A549 (cell line): Measurements from ENCODE around the gene SAPCD1. TPM values are rescaled to one million over a fixed set of nuclear protein-coding genes. Genes with fewer than 3 reads are reported as not detected.

Experiments
- ATAC-seq, 2 experiments: fragments of 200-7000 bp in 1 of 2; fragments of >200 bp in 1 of 2; cut with Nextera tagmentation in 1 of 2; cut with Tn5 transposase in 1 of 2; 3 replicates each; pipeline versions ENCODE4 v1.8.0 to v1.9.1; 2018 to 2020; ENCODE audit warnings: mild to moderate bottlenecking in 1 of 2, moderate library complexity in 1 of 2
- CTCF ChIA-PET: fragments of 300-600 bp; sonication (Branson Sonifier 250); formaldehyde crosslinking; extraction: SDS; loops from one replicate; lab custom pipeline; 2021; ENCODE audit warnings: antibody characterized with exemption, inconsistent platforms; lab: Yijun Ruan, JAX
- POLR2A ChIA-PET: fragments of 350-600 bp; formaldehyde crosslinking; extraction: SDS; loops from one replicate; lab custom pipeline; 2021; ENCODE audit warnings: antibody characterized with exemption, inconsistent platforms; lab: Yijun Ruan, JAX
- DNase-seq, 2 experiments: peaks; one replicate each; pipeline versions ENCODE4 v3.0.0 to v3.0.0-alpha.2; 2011 to 2016; ENCODE audit warnings: low read depth in 1 of 2, low spot score in 1 of 2
- FAIRE-seq: peaks from 2 replicates; lab custom pipeline; 2011; peaks lifted over from hg19 to GRCh38; lab: Jason Lieb, UNC
- H3K27ac ChIP-seq, 2 experiments: fragments of >200 bp; sonication (Bioruptor Twin); formaldehyde crosslinking; 3 replicates each; pipeline ENCODE4 v1.5.1; 2016 to 2017
- H3K4me1 ChIP-seq: fragments of >200 bp; sonication (Bioruptor Twin); formaldehyde crosslinking; 3 replicates; pipeline ENCODE4 v1.6.1; 2016
- H3K4me2 ChIP-seq: fragments of >200 bp; sonication (Bioruptor Twin); formaldehyde crosslinking; 3 replicates; pipeline ENCODE4 v1.6.1; 2016
- H3K4me3 ChIP-seq: fragments of >200 bp; sonication (Bioruptor Twin); formaldehyde crosslinking; 3 replicates; pipeline ENCODE4 v1.5.1; 2016
- H3K9me3 ChIP-seq: fragments of >200 bp; sonication (Bioruptor Twin); formaldehyde crosslinking; 3 replicates; pipeline ENCODE4 v1.6.1; 2016
- CTCF ChIP-seq: fragments of >200 bp; sonication (Bioruptor Twin); formaldehyde crosslinking; IDR thresholded peaks from 3 replicates; pipeline ENCODE4 v1.5.1; 2016
- FOSL2 ChIP-seq, 2 experiments: fragments of 450-650 bp in 1 of 2; fragments of >200 bp in 1 of 2; sonication (Bioruptor Twin) in 1 of 2; formaldehyde crosslinking; IDR thresholded peaks; 2 replicates each; pipeline versions ENCODE4 v1.5.0 to v1.6.1; 2016 to 2020; ENCODE audit warnings: mild to moderate bottlenecking in 1 of 2, moderate library complexity in 1 of 2
- FOXS1 ChIP-seq: fragments of 250-450 bp; sonication (Bioruptor Pico); IDR thresholded peaks from 2 replicates; pipeline ENCODE4 v1.5.0; 2020; ENCODE audit warnings: mild to moderate bottlenecking, moderate library complexity
- GATA3 ChIP-seq: IDR thresholded peaks from 2 replicates; pipeline ENCODE4 v1.6.1; 2012; ENCODE audit warnings: borderline replicate concordance
- HES2 ChIP-seq: fragments of >200 bp; sonication (Bioruptor Twin); formaldehyde crosslinking; IDR thresholded peaks from 2 replicates; pipeline ENCODE4 v1.6.1; 2016
- HOXA7 ChIP-seq: fragments of 250-450 bp; sonication (Bioruptor Pico); IDR thresholded peaks from 2 replicates; pipeline ENCODE4 v1.5.0; 2020; ENCODE audit warnings: mild to moderate bottlenecking, moderate library complexity
- HOXB13 ChIP-seq: fragments of 250-450 bp; sonication (Bioruptor Pico); IDR thresholded peaks from 2 replicates; pipeline ENCODE4 v1.5.0; 2020; ENCODE audit warnings: low read depth, mild to moderate bottlenecking, moderate library complexity
- JUNB ChIP-seq: fragments of >200 bp; sonication (Bioruptor Twin); formaldehyde crosslinking; IDR thresholded peaks from 2 replicates; pipeline ENCODE4 v1.6.1; 2016
- KDM5A ChIP-seq: fragments of 200-600 bp; sonication (generic); IDR thresholded peaks from 2 replicates; pipeline ENCODE4 v1.6.1; 2016; ENCODE audit warnings: antibody characterized with exemption, mild to moderate bottlenecking
- MAZ ChIP-seq: fragments of 150-350 bp; IDR thresholded peaks from 2 replicates; pipeline ENCODE4 v1.6.1; 2014; ENCODE audit warnings: antibody characterized with exemption, low read depth, low read length, borderline replicate concordance
- MYC ChIP-seq: IDR thresholded peaks from 2 replicates; pipeline ENCODE4 v1.6.1; 2012; ENCODE audit warnings: mild to moderate bottlenecking, inconsistent platforms, low read length, improper control_type of control experiment, borderline replicate concordance
- PHF8 ChIP-seq: fragments of 200-600 bp; sonication (generic); IDR thresholded peaks from 2 replicates; pipeline ENCODE4 v1.6.1; 2016; ENCODE audit warnings: low read depth, mild to moderate bottlenecking, antibody characterized with exemption, moderate library complexity, borderline replicate concordance
- RAD21 ChIP-seq, 2 experiments: fragments of >200 bp in 1 of 2; sonication (Bioruptor Twin) in 1 of 2; formaldehyde crosslinking in 1 of 2; IDR thresholded peaks in 1 of 2; conservative IDR thresholded peaks in 1 of 2; 2 replicates in 1 of 2; 3 replicates in 1 of 2; pipeline ENCODE4 v1.6.1; 2012 to 2018; ENCODE audit warnings: inconsistent platforms in 1 of 2
- SMC3 ChIP-seq: fragments of >200 bp; sonication (Bioruptor Twin); formaldehyde crosslinking; IDR thresholded peaks from 3 replicates; pipeline ENCODE4 v1.6.1; 2018; ENCODE audit warnings: inconsistent platforms
- TP53 ChIP-seq: fragments of 250-450 bp; sonication (Bioruptor Pico); IDR thresholded peaks from 2 replicates; pipeline ENCODE4 v1.5.0; 2021; ENCODE audit warnings: mild to moderate bottlenecking, moderate library complexity
- WGBS: methylation state at CpG from one replicate; pipeline ENCODE4 v1.1.6; 2017; ENCODE audit errors: missing lambda C conversion rate; 5-methylcytosine and 5-hydroxymethylcytosine counted together
- polyA plus RNA-seq, 4 experiments: library from polyadenylated mRNA; depleted of rRNA in 3 of 4; stranded (reverse); fragments of >200 nt; fragmentation: RNase III in 1 of 4; extraction: RNeasy Plus Mini Kit Qiagen cat#74134 plus additional on column Dnase treatment in 1 of 4; gene quantifications; 2 replicates in 3 of 4; 3 replicates in 1 of 4; pipeline ENCODE4 v1.2.3, GENCODE V29; 2011 to 2017
- TF ChIP-seq, protein P1 (sequence below): fragments of 150-350 bp; IDR thresholded peaks from 2 replicates; pipeline ENCODE4 v1.6.1; 2014; ENCODE audit warnings: low read depth, mild to moderate bottlenecking, low read length
- TF ChIP-seq, protein P2 (sequence below): fragments of 250-450 bp; sonication (Bioruptor Pico); IDR thresholded peaks from 2 replicates; pipeline ENCODE4 v1.5.0; 2020; ENCODE audit warnings: low read depth, mild to moderate bottlenecking, moderate library complexity
- TF ChIP-seq, protein P3 (sequence below): IDR thresholded peaks from 2 replicates; pipeline ENCODE4 v1.6.1; 2012

The SAPCD1 gene
- polyA plus RNA-seq, 2 of the 4 experiments (the other 2 are of a cell fraction) = 5.8 to 6.9 TPM

DNA sequence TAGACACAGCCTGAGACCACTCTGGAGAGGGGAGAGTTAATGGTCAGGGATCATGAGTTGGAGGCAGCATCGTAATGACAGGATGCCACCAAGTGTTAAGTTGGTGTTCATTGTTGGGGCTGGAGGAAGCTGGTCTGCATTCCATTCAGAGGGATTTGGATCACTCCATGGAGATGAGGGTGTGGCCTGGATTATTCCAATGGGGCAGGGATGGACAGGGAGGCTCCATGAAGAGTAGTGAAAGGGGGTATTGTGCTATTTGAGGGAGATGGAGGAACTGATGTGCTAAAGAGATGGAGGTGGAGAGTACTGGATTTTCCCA lies 1.1 kb downstream of the SAPCD1 start (continued):
- TF ChIP-seq, protein P1, sequence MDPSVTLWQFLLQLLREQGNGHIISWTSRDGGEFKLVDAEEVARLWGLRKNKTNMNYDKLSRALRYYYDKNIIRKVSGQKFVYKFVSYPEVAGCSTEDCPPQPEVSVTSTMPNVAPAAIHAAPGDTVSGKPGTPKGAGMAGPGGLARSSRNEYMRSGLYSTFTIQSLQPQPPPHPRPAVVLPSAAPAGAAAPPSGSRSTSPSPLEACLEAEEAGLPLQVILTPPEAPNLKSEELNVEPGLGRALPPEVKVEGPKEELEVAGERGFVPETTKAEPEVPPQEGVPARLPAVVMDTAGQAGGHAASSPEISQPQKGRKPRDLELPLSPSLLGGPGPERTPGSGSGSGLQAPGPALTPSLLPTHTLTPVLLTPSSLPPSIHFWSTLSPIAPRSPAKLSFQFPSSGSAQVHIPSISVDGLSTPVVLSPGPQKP = no peak
- no peak for TF ChIP-seq GATA3

GRCh38 chr6:31764198-31764597 lies 1.7 kb downstream of the SAPCD1 start:
- FAIRE-seq = no peak
- CTCF ChIA-PET = no interaction called here
- no peak for DNase-seq

GRCh38 chr6:31765559-31765909 lies 3.1 kb downstream of the SAPCD1 start:
- H3K27ac ChIP-seq = no peak overlapping the region
- FAIRE-seq = no peak
- ChIA-PET CTCF (interaction anchor here (1.5 to 1.6 kb wide), 2 partner anchors 9 to 36 kb away, joined by 4 to 6 read pairs; partner anchors contain the start of gene DDAH2), POLR2A (no interaction called here)
- H3K4me3 ChIP-seq = no peak overlapping the region
- H3K9me3 ChIP-seq = no peaks in the 10 kb centered on the region
- ATAC-seq = no peak
- H3K4me1 ChIP-seq = no peaks in the 10 kb centered on the region
- H3K4me2 ChIP-seq = no peak overlapping the region
- TF ChIP-seq HES2 = no peak
- no peak for TF ChIP-seq KDM5A
- no peak for TF ChIP-seq PHF8
- no peak for TF ChIP-seq HOXB13 (CRISPR knock-in tag)
- no peak for TF ChIP-seq TP53 (CRISPR knock-in tag)
- TF ChIP-seq FOSL2 (IDR thresholded peaks at IDR 0.05) = no peak
- no peak for TF ChIP-seq FOSL2 (CRISPR knock-in tag; IDR thresholded peaks at IDR 0.05)
- TF ChIP-seq, protein P2, sequence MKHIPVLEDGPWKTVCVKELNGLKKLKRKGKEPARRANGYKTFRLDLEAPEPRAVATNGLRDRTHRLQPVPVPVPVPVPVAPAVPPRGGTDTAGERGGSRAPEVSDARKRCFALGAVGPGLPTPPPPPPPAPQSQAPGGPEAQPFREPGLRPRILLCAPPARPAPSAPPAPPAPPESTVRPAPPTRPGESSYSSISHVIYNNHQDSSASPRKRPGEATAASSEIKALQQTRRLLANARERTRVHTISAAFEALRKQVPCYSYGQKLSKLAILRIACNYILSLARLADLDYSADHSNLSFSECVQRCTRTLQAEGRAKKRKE (CRISPR knock-in tag) = no peak
- no peak for TF ChIP-seq RAD21 (conservative IDR thresholded peaks at IDR 0.05 in 1 of 2, IDR thresholded peaks at IDR 0.05 in 1 of 2)
- no peak for TF ChIP-seq FOXS1 (CRISPR knock-in tag)
- TF ChIP-seq CTCF = no peak
- no peak for TF ChIP-seq JUNB
- TF ChIP-seq GATA3 = no peak
- no peak for TF ChIP-seq SMC3
- WGBS = 90% methylated on average over 9 of the region's 9 CpGs
- no peak for DNase-seq

More at GRCh38 chr6:31764198-31764597, 1.7 kb downstream of the SAPCD1 start:
- WGBS = 94% methylated on average over 4 of the region's 4 CpGs
- Histone ChIP-seq H3K4me2 (no peak overlapping the region), H3K9me3 (no peaks in the 10 kb centered on the region), H3K4me3 (no peak overlapping the region), H3K4me1 (no peaks in the 10 kb centered on the region), H3K27ac (no peak overlapping the region)
- POLR2A ChIA-PET = no interaction called here
- TF ChIP-seq MAZ (no peak), TP53 (CRISPR knock-in tag) (no peak), MYC (no peak), GATA3 (no peak), HOXA7 (CRISPR knock-in tag) (no peak), SMC3 (no peak)
- TF ChIP-seq, protein P3, sequence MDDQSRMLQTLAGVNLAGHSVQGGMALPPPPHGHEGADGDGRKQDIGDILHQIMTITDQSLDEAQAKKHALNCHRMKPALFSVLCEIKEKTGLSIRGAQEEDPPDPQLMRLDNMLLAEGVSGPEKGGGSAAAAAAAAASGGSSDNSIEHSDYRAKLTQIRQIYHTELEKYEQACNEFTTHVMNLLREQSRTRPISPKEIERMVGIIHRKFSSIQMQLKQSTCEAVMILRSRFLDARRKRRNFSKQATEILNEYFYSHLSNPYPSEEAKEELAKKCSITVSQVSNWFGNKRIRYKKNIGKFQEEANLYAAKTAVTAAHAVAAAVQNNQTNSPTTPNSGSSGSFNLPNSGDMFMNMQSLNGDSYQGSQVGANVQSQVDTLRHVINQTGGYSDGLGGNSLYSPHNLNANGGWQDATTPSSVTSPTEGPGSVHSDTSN = no peak
- ATAC-seq = no peak
